ENCODE measurements around the gene TRIM32. TPM values are rescaled to one million over a fixed set of nuclear protein-coding genes. Genes with fewer than 3 reads are reported as not detected.
A peak's percentile ranks its signal among the peaks of the same experiment; 100 is the strongest.

Gene TRIM32
- total RNA-seq, 2 experiments from 2014 or later, result 11.4 to 13.9 TPM

- POLR2A ChIA-PET, result no interaction called here
- intact Hi-C loops (cut with micrococcal nuclease; ENCODE audit: unreplicated experiment), result no loop called here
These were observed 46.0 kb downstream of the TRIM32 start for GRCh38 chr9:116733010-116733641.

DNA sequence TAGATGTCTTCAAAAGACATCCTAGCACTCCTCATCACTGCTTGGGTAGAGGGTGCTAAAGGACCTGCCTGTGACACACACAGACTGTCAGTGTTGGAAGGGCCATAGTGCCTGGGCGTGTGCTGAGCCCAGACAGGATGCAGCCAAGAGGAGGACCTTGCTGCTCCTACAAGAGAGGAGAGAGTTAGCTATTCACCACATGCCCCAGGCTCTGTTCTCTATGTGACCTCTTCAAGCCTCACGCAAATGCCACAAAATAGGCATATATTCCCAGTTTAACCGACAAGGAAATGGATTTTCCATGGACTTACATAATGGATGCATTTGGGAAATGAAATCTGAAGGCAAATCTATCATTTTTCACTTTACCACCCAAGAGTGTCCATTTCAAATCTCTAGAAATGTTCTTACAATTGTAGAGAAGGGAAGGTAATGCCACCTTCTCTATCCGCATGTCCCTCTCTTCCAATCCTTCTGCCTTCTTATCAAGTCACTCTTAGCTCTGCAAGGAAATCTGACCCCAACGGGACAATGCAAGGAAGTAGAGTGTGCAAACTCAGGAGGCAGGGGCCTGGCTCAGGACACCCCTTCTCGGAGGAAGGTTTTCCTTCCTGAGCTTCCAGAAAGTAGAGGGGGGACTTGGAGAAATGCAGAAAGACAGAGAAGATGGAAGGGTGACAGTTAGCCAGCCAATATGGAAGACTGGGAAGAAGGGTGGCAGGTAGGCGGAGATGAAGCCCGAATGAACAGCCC is 49.5 kb downstream of the TRIM32 start:
- BruUV-seq (replicated peaks), result no TSS peak
- no peaks in the 10 kb centered on the region for H3K36me3 ChIP-seq (ENCODE audit: insufficient read depth, low read length)
- TF ChIP-seq EZH2phosphoT487 (IDR thresholded peaks at IDR 0.05; ENCODE audit: borderline replicate concordance, low read depth, low read length) (no peak), CTCF (conservative IDR thresholded peaks at IDR 0.05; ENCODE audit: low read length) (no peak)
- H3K4me1 ChIP-seq (ENCODE audit: insufficient read depth, low read length, poor library complexity, severe bottlenecking), result no peaks in the 10 kb centered on the region
- no peak overlapping the region for H3K27ac ChIP-seq (ENCODE audit: low read depth, low read length, poor library complexity, severe bottlenecking)
- no peaks in the 10 kb centered on the region for H3K9me2 ChIP-seq (ENCODE audit: insufficient read depth, low read length)
- H3K4me2 ChIP-seq (ENCODE audit: low read length), result no peak overlapping the region
- no peak overlapping the region for H3K4me3 ChIP-seq (ENCODE audit: low read depth, low read length, poor library complexity, severe bottlenecking)
- CTCF ChIA-PET (ENCODE audit: unreplicated experiment), result interaction anchor here (1.0 to 5.0 kb wide), 3 partner anchors 27 to 123 kb away, joined by 3 to 29 read pairs (median 3); no protein-coding TSS in a partner anchor
- H3K79me2 ChIP-seq (ENCODE audit: insufficient read depth, low read depth, low read length), result no peaks in the 10 kb centered on the region
- no peaks in the 10 kb centered on the region for H3K9me3 ChIP-seq (ENCODE audit: low read length)
- H4K20me1 ChIP-seq (ENCODE audit: insufficient read depth, low read length), result no peaks in the 10 kb centered on the region
- POLR2A ChIA-PET, result interaction anchor here (0.6 kb wide), 1 partner anchor 41 kb away, joined by 3 read pairs; no protein-coding TSS in a partner anchor
- H2AFZ ChIP-seq (ENCODE audit: low read length), result 0 out of 2 replicates have a peak overlapping the region, but pooled peaks have one; percentile 12
- intact Hi-C loops (cut with micrococcal nuclease; ENCODE audit: unreplicated experiment), result loop anchor here (1.0 kb wide), 1 partner anchor 124 kb away; no protein-coding TSS in a partner anchor
- no peak for DNase-seq (ENCODE audit: low spot score)

More at GRCh38 chr9:116733010-116733641, 46.0 kb downstream of the TRIM32 start:
- Histone ChIP-seq H4K20me1 (ENCODE audit: insufficient read depth, low read length) (no peaks in the 10 kb centered on the region), H3K9me3 (ENCODE audit: low read length) (no peaks in the 10 kb centered on the region), H3K79me2 (ENCODE audit: insufficient read depth, low read depth, low read length) (no peaks in the 10 kb centered on the region), H3K4me2 (ENCODE audit: low read length) (no peak overlapping the region), H3K4me3 (ENCODE audit: low read depth, low read length, poor library complexity, severe bottlenecking) (no peak overlapping the region), H3K9me2 (ENCODE audit: insufficient read depth, low read length) (no peaks in the 10 kb centered on the region), H3K27ac (ENCODE audit: low read depth, low read length, poor library complexity, severe bottlenecking) (no peak overlapping the region), H2AFZ (ENCODE audit: low read length) (no peak overlapping the region), H3K4me1 (ENCODE audit: insufficient read depth, low read length, poor library complexity, severe bottlenecking) (no peaks in the 10 kb centered on the region), H3K36me3 (ENCODE audit: insufficient read depth, low read length) (no peaks in the 10 kb centered on the region)
- TF ChIP-seq EZH2phosphoT487 (IDR thresholded peaks at IDR 0.05; ENCODE audit: borderline replicate concordance, low read depth, low read length) (no peak), CTCF (conservative IDR thresholded peaks at IDR 0.05; ENCODE audit: low read length) (no peak)
- CTCF ChIA-PET (ENCODE audit: unreplicated experiment), result no interaction called here
- no TSS peak for BruUV-seq (replicated peaks)
- DNase-seq (ENCODE audit: low spot score), result no peak
